OCI-LY7 (cell line): ENCODE results near the gene ARAF. TPM values are rescaled to one million over a fixed set of nuclear protein-coding genes. Genes with fewer than 3 reads are reported as not detected.

ENCODE experiments used
- BruUV-seq: library from RNA; stranded (reverse); fragments of 400-500 nt; replicated peaks from 2 replicates; lab custom pipeline; 2021; lab: Mats Ljungman, UMichigan
- CTCF ChIA-PET: fragments of 300-600 bp; sonication (Branson Sonifier 250); formaldehyde crosslinking; loops from one replicate; lab custom pipeline; 2022; ENCODE audit warnings: antibody characterized with exemption; ENCODE audit not compliant: unreplicated experiment; lab: Charles Lee
- POLR2A ChIA-PET: fragments of 300-600 bp; sonication (Branson Sonifier 250); formaldehyde crosslinking; loops from one replicate; lab custom pipeline; 2022; ENCODE audit warnings: antibody characterized with exemption; lab: Charles Lee
- DNase-seq: peaks from one replicate; pipeline ENCODE4 v3.0.0-alpha.2; 2015; ENCODE audit warnings: low spot score
- H2AFZ ChIP-seq: fragments of 200-600 bp; sonication (generic), shearing (Covaris generic); 2 replicates; pipeline ENCODE4 v1.6.1; 2014; ENCODE audit warnings: mild to moderate bottlenecking, antibody characterized with exemption, low read length, moderate library complexity
- H3K27ac ChIP-seq: fragments of 200-600 bp; sonication (generic); 2 replicates; pipeline ENCODE4 v1.5.1; 2014; ENCODE audit warnings: mixed run types, low read depth, mild to moderate bottlenecking, moderate library complexity, low read length, inconsistent platforms; ENCODE audit not compliant: poor library complexity, severe bottlenecking
- H3K36me3 ChIP-seq: fragments of 200-600 bp; sonication (generic); 2 replicates; pipeline ENCODE4 v1.6.1; 2014; ENCODE audit warnings: mild to moderate bottlenecking, antibody characterized with exemption, low read length, moderate library complexity, mixed read lengths; ENCODE audit not compliant: insufficient read depth
- H3K4me1 ChIP-seq: fragments of 200-600 bp; sonication (generic); 2 replicates; pipeline ENCODE4 v1.5.1; 2014; ENCODE audit warnings: mild to moderate bottlenecking, low read length; ENCODE audit not compliant: insufficient read depth, poor library complexity, severe bottlenecking
- H3K4me2 ChIP-seq: fragments of 200-600 bp; sonication (generic); 2 replicates; pipeline ENCODE4 v1.6.1; 2014; ENCODE audit warnings: mild to moderate bottlenecking, low read length
- H3K4me3 ChIP-seq: fragments of 200-600 bp; sonication (generic); 2 replicates; pipeline ENCODE4 v1.5.1; 2014; ENCODE audit warnings: mild to moderate bottlenecking, low read depth, low read length; ENCODE audit not compliant: poor library complexity, severe bottlenecking
- H3K79me2 ChIP-seq: fragments of 200-600 bp; sonication (generic); 2 replicates; pipeline ENCODE4 v1.6.1; 2016; ENCODE audit warnings: low read depth, mild to moderate bottlenecking, low read length, moderate library complexity, mixed read lengths; ENCODE audit not compliant: insufficient read depth
- H3K9me2 ChIP-seq: fragments of 200-600 bp; sonication (generic); 2 replicates; pipeline ENCODE4 v1.6.1; 2016; ENCODE audit warnings: mild to moderate bottlenecking, low read length, mixed read lengths; ENCODE audit not compliant: insufficient read depth
- H3K9me3 ChIP-seq: fragments of 200-600 bp; sonication (generic); 2 replicates; pipeline ENCODE4 v1.6.1; 2014; ENCODE audit warnings: mild to moderate bottlenecking, mixed run types, low read length, mixed read lengths
- H4K20me1 ChIP-seq: fragments of 200-600 bp; sonication (generic); 2 replicates; pipeline ENCODE4 v1.6.1; 2014; ENCODE audit warnings: mild to moderate bottlenecking, antibody characterized with exemption, low read length, moderate library complexity, mixed read lengths; ENCODE audit not compliant: insufficient read depth
- EZH2phosphoT487 ChIP-seq: fragments of 200-600 bp; sonication (generic); IDR thresholded peaks from 2 replicates; pipeline ENCODE4 v1.6.1; 2018; ENCODE audit warnings: low read depth, borderline replicate concordance, mild to moderate bottlenecking, mixed run types, antibody characterized with exemption, low read length, moderate library complexity, mixed read lengths
- intact Hi-C: fragments of 100-400 bp; cut with micrococcal nuclease; formaldehyde crosslinking; loops from one replicate; pipeline ENCODE4 v1.10.0; 2022; ENCODE audit not compliant: unreplicated experiment
- total RNA-seq, 2 experiments: library from RNA; depleted of rRNA in 1 of 2; stranded (reverse); fragments of >200 nt in 1 of 2; shearing (Covaris generic) in 1 of 2; gene quantifications; 2 replicates each; pipeline ENCODE4 v1.2.3, GENCODE V29; 2014 to 2022
- TF ChIP-seq, protein P1 (sequence below): fragments of 200-600 bp; sonication (generic); conservative IDR thresholded peaks from 2 replicates; pipeline ENCODE4 v1.5.1; 2014; ENCODE audit warnings: mild to moderate bottlenecking, antibody characterized with exemption, low read length, moderate library complexity, mixed read lengths

The ARAF gene
- total RNA-seq, 2 experiments from 2014 or later: 28.9 to 52.4 TPM

- no TSS peak for BruUV-seq
- TF ChIP-seq, protein P1, sequence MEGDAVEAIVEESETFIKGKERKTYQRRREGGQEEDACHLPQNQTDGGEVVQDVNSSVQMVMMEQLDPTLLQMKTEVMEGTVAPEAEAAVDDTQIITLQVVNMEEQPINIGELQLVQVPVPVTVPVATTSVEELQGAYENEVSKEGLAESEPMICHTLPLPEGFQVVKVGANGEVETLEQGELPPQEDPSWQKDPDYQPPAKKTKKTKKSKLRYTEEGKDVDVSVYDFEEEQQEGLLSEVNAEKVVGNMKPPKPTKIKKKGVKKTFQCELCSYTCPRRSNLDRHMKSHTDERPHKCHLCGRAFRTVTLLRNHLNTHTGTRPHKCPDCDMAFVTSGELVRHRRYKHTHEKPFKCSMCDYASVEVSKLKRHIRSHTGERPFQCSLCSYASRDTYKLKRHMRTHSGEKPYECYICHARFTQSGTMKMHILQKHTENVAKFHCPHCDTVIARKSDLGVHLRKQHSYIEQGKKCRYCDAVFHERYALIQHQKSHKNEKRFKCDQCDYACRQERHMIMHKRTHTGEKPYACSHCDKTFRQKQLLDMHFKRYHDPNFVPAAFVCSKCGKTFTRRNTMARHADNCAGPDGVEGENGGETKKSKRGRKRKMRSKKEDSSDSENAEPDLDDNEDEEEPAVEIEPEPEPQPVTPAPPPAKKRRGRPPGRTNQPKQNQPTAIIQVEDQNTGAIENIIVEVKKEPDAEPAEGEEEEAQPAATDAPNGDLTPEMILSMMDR: no peak
- TF ChIP-seq EZH2phosphoT487: no peak
- no peak overlapping the region for H3K4me2 ChIP-seq
- intact Hi-C loops: no loop called here
- no peaks in the 10 kb centered on the region for H3K79me2 ChIP-seq
- no peaks in the 10 kb centered on the region for H4K20me1 ChIP-seq
- no peaks in the 10 kb centered on the region for H3K36me3 ChIP-seq
- ChIA-PET CTCF (interaction anchor here (0.6 kb wide), 1 partner anchor 9 kb away, joined by 4 read pairs; no protein-coding TSS in a partner anchor), POLR2A (no interaction called here)
- no peaks in the 10 kb centered on the region for H3K9me3 ChIP-seq
- no peak for DNase-seq
- no peak overlapping the region for H3K4me3 ChIP-seq
- H3K4me1 ChIP-seq: no peaks in the 10 kb centered on the region
- H2AFZ ChIP-seq: no peak overlapping the region
- no peaks in the 10 kb centered on the region for H3K9me2 ChIP-seq
- H3K27ac ChIP-seq: no peak overlapping the region
Measured at GRCh38 chrX:47583240-47583861, 22.3 kb downstream of the ARAF start.

GRCh38 chrX:47584714-47585113 lies 23.7 kb downstream of the ARAF start:
- intact Hi-C loops: loop anchor here (1.0 kb wide), 1 partner anchor 45 kb away; the partner anchor contains the start of gene CFP
- CTCF ChIA-PET: no interaction called here
- DNase-seq: no peak
- BruUV-seq: no TSS peak
- POLR2A ChIA-PET: no interaction called here
- Histone ChIP-seq H3K4me1 (no peaks in the 10 kb centered on the region), H3K9me3 (no peaks in the 10 kb centered on the region), H3K27ac (no peak overlapping the region), H3K9me2 (no peaks in the 10 kb centered on the region), H3K4me2 (no peak overlapping the region), H4K20me1 (no peaks in the 10 kb centered on the region), H3K4me3 (no peak overlapping the region), H2AFZ (no peak overlapping the region), H3K36me3 (no peaks in the 10 kb centered on the region), H3K79me2 (no peaks in the 10 kb centered on the region)
- TF ChIP-seq, protein P1: no peak
- no peak for TF ChIP-seq EZH2phosphoT487

- intact Hi-C loops: loop anchor here (1.0 kb wide), 1 partner anchor 44 kb away; the partner anchor contains the start of gene CFP
- no TSS peak for BruUV-seq
- Histone ChIP-seq H3K4me2 (no peak overlapping the region), H3K4me1 (no peaks in the 10 kb centered on the region), H3K27ac (no peak overlapping the region), H2AFZ (no peak overlapping the region), H4K20me1 (no peaks in the 10 kb centered on the region), H3K9me2 (no peaks in the 10 kb centered on the region), H3K36me3 (no peaks in the 10 kb centered on the region), H3K4me3 (no peak overlapping the region), H3K79me2 (no peaks in the 10 kb centered on the region), H3K9me3 (no peaks in the 10 kb centered on the region)
- no peak for TF ChIP-seq EZH2phosphoT487
- TF ChIP-seq, protein P1: no peak
- DNase-seq: no peak
- ChIA-PET POLR2A (no interaction called here), CTCF (interaction anchor here (0.5 kb wide), 1 partner anchor 103 kb away, joined by 4 read pairs; no protein-coding TSS in a partner anchor)
Measured at GRCh38 chrX:47585273-47585672, 24.3 kb downstream of the ARAF start.
